ENCODE measurements around the gene SORBS1.

- no peak for TF ChIP-seq CTCF (conservative IDR thresholded peaks at IDR 0.05)
- TF ChIP-seq ZFX (IDR thresholded peaks at IDR 0.05) = no peak
Observed at GRCh38 chr10:95571390-95571789, 10.2 kb upstream of the SORBS1 start.

All from C4-2B (cell line).